OCI-LY7 (cell line): ENCODE results near the gene RBSN. TPM values are rescaled to one million over a fixed set of nuclear protein-coding genes. Genes with fewer than 3 reads are reported as not detected.

Source experiments
- BruUV-seq: library from RNA; stranded (reverse); fragments of 400-500 nt; replicated peaks from 2 replicates; lab custom pipeline; 2021; lab: Mats Ljungman, UMichigan
- CTCF ChIA-PET: fragments of 300-600 bp; sonication (Branson Sonifier 250); formaldehyde crosslinking; loops from one replicate; lab custom pipeline; 2022; ENCODE audit warnings: antibody characterized with exemption; ENCODE audit not compliant: unreplicated experiment; lab: Charles Lee
- POLR2A ChIA-PET: fragments of 300-600 bp; sonication (Branson Sonifier 250); formaldehyde crosslinking; loops from one replicate; lab custom pipeline; 2022; ENCODE audit warnings: antibody characterized with exemption; lab: Charles Lee
- DNase-seq: peaks from one replicate; pipeline ENCODE4 v3.0.0-alpha.2; 2015; ENCODE audit warnings: low spot score
- H2AFZ ChIP-seq: fragments of 200-600 bp; sonication (generic), shearing (Covaris generic); 2 replicates; pipeline ENCODE4 v1.6.1; 2014; ENCODE audit warnings: mild to moderate bottlenecking, antibody characterized with exemption, low read length, moderate library complexity
- H3K27ac ChIP-seq: fragments of 200-600 bp; sonication (generic); 2 replicates; pipeline ENCODE4 v1.5.1; 2014; ENCODE audit warnings: mixed run types, low read depth, mild to moderate bottlenecking, moderate library complexity, low read length, inconsistent platforms; ENCODE audit not compliant: poor library complexity, severe bottlenecking
- H3K36me3 ChIP-seq: fragments of 200-600 bp; sonication (generic); 2 replicates; pipeline ENCODE4 v1.6.1; 2014; ENCODE audit warnings: mild to moderate bottlenecking, antibody characterized with exemption, low read length, moderate library complexity, mixed read lengths; ENCODE audit not compliant: insufficient read depth
- H3K4me1 ChIP-seq: fragments of 200-600 bp; sonication (generic); 2 replicates; pipeline ENCODE4 v1.5.1; 2014; ENCODE audit warnings: mild to moderate bottlenecking, low read length; ENCODE audit not compliant: insufficient read depth, poor library complexity, severe bottlenecking
- H3K4me2 ChIP-seq: fragments of 200-600 bp; sonication (generic); 2 replicates; pipeline ENCODE4 v1.6.1; 2014; ENCODE audit warnings: mild to moderate bottlenecking, low read length
- H3K4me3 ChIP-seq: fragments of 200-600 bp; sonication (generic); 2 replicates; pipeline ENCODE4 v1.5.1; 2014; ENCODE audit warnings: mild to moderate bottlenecking, low read depth, low read length; ENCODE audit not compliant: poor library complexity, severe bottlenecking
- H3K79me2 ChIP-seq: fragments of 200-600 bp; sonication (generic); 2 replicates; pipeline ENCODE4 v1.6.1; 2016; ENCODE audit warnings: low read depth, mild to moderate bottlenecking, low read length, moderate library complexity, mixed read lengths; ENCODE audit not compliant: insufficient read depth
- H3K9me2 ChIP-seq: fragments of 200-600 bp; sonication (generic); 2 replicates; pipeline ENCODE4 v1.6.1; 2016; ENCODE audit warnings: mild to moderate bottlenecking, low read length, mixed read lengths; ENCODE audit not compliant: insufficient read depth
- H3K9me3 ChIP-seq: fragments of 200-600 bp; sonication (generic); 2 replicates; pipeline ENCODE4 v1.6.1; 2014; ENCODE audit warnings: mild to moderate bottlenecking, mixed run types, low read length, mixed read lengths
- H4K20me1 ChIP-seq: fragments of 200-600 bp; sonication (generic); 2 replicates; pipeline ENCODE4 v1.6.1; 2014; ENCODE audit warnings: mild to moderate bottlenecking, antibody characterized with exemption, low read length, moderate library complexity, mixed read lengths; ENCODE audit not compliant: insufficient read depth
- CTCF ChIP-seq: fragments of 200-600 bp; sonication (generic); conservative IDR thresholded peaks from 2 replicates; pipeline ENCODE4 v1.5.1; 2014; ENCODE audit warnings: mild to moderate bottlenecking, antibody characterized with exemption, low read length, moderate library complexity, mixed read lengths
- EZH2phosphoT487 ChIP-seq: fragments of 200-600 bp; sonication (generic); IDR thresholded peaks from 2 replicates; pipeline ENCODE4 v1.6.1; 2018; ENCODE audit warnings: low read depth, borderline replicate concordance, mild to moderate bottlenecking, mixed run types, antibody characterized with exemption, low read length, moderate library complexity, mixed read lengths
- intact Hi-C: fragments of 100-400 bp; cut with micrococcal nuclease; formaldehyde crosslinking; loops from one replicate; pipeline ENCODE4 v1.10.0; 2022; ENCODE audit not compliant: unreplicated experiment
- total RNA-seq, 2 experiments: library from RNA; depleted of rRNA in 1 of 2; stranded (reverse); fragments of >200 nt in 1 of 2; shearing (Covaris generic) in 1 of 2; gene quantifications; 2 replicates each; pipeline ENCODE4 v1.2.3, GENCODE V29; 2014 to 2022

Gene RBSN
- total RNA-seq, 2 experiments from 2014 or later, result 13.3 to 21.4 TPM

- Histone ChIP-seq H3K9me3 (no peaks in the 10 kb centered on the region), H3K4me3 (peak within 1 kb of the TSS; percentile 96), H3K4me2 (peak within 1 kb of the TSS; percentile 77), H3K4me1 (peaks cover 16% of the 10 kb centered on the region), H3K79me2 (peaks cover 34% of the 10 kb centered on the region), H3K9me2 (no peaks in the 10 kb centered on the region), H3K36me3 (peaks cover 32% of the 10 kb centered on the region), H2AFZ (peak within 1 kb of the TSS; percentile 93), H4K20me1 (0 out of 2 replicates have a peak, but pooled peaks cover 5% of the 10 kb centered on the region), H3K27ac (peak within 1 kb of the TSS; percentile 42)
- ChIA-PET POLR2A (interaction anchor here (0.9 to 1.7 kb wide), 11 partner anchors 8 to 119 kb away, joined by 3 to 6 read pairs (median 4); no protein-coding TSS in a partner anchor), CTCF (interaction anchor here (0.5 to 0.9 kb wide), 3 partner anchors 14 to 880 kb away, joined by 3 to 4 read pairs (median 3); no protein-coding TSS in a partner anchor)
- TF ChIP-seq EZH2phosphoT487, result no peak
- no peak for TF ChIP-seq CTCF
- intact Hi-C loops, result no loop called here
- peak; percentile 93 for DNase-seq
- no TSS peak for BruUV-seq
These were observed 34.0 kb downstream of the RBSN start, which contains the start of gene MRPS25 for GRCh38 chr3:15064835-15065549. Gene MRPS25 (minus strand): TSS chr3:15065315. CDS start chr3:15065194, 121 bp downstream.

- no peak for TF ChIP-seq CTCF
- TF ChIP-seq EZH2phosphoT487, result no peak
- no peaks in the 10 kb centered on the region for H3K9me3 ChIP-seq
- H4K20me1 ChIP-seq, result 0 out of 2 replicates have a peak, but pooled peaks cover 5% of the 10 kb centered on the region
- POLR2A ChIA-PET, result interaction anchor here (1.0 to 1.7 kb wide), 10 partner anchors 9 to 118 kb away, joined by 3 to 6 read pairs (median 4); no protein-coding TSS in a partner anchor
- H3K79me2 ChIP-seq, result peaks cover 40% of the 10 kb centered on the region
- DNase-seq, result peak; percentile 54
- H3K27ac ChIP-seq, result peak overlapping the region; percentile 42
- peaks cover 16% of the 10 kb centered on the region for H3K4me1 ChIP-seq
- CTCF ChIA-PET, result interaction anchor here (0.5 to 0.9 kb wide), 2 partner anchors 13 to 879 kb away, joined by 3 read pairs; no protein-coding TSS in a partner anchor
- H3K9me2 ChIP-seq, result no peaks in the 10 kb centered on the region
- intact Hi-C loops, result no loop called here
- H3K4me2 ChIP-seq, result peak overlapping the region; percentile 77
- peak overlapping the region; percentile 17; the same call in 1 of the 2 replicates for H2AFZ ChIP-seq
- BruUV-seq, result no TSS peak
- H3K36me3 ChIP-seq, result peaks cover 35% of the 10 kb centered on the region
- H3K4me3 ChIP-seq, result peak overlapping the region; percentile 96
These were observed 34.6 kb downstream of the RBSN start for GRCh38 chr3:15064299-15064834.
